ENCODE data around the gene TMTC2.

GRCh38 chr12:82644896-82645295 lies 41.8 kb upstream of the TMTC2 start:
- no peak for TF ChIP-seq CTCF (IDR thresholded peaks at IDR 0.05)
- no peak for TF ChIP-seq POLR2A (IDR thresholded peaks at IDR 0.05)

All from testis (tissue), 2 donors.